GM23338 (cell line): Measurements from ENCODE around the gene LLGL1. TPM values are rescaled to one million over a fixed set of nuclear protein-coding genes. Genes with fewer than 3 reads are reported as not detected.

Experiments
- ATAC-seq: fragments of 200-7000 bp; cut with Tn5 transposase; 3 replicates; pipeline ENCODE4 v1.9.1; 2020
- DNase-seq: peaks from one replicate; pipeline ENCODE4 v3.0.0-alpha.2; 2015; ENCODE audit warnings: low spot score
- H2AFZ ChIP-seq: fragments of 200-600 bp; sonication (generic); 2 replicates; pipeline ENCODE4 v1.8.0; 2016; ENCODE audit warnings: antibody characterized with exemption, mild to moderate bottlenecking, moderate library complexity
- H3F3A ChIP-seq: fragments of 200-600 bp; sonication (generic); replicated peaks from 2 replicates; pipeline ENCODE4 v1.8.0; 2017; ENCODE audit warnings: antibody characterized with exemption, mixed run types, low read depth
- H3K27ac ChIP-seq: fragments of 200-600 bp; sonication (generic); 2 replicates; pipeline ENCODE4 v1.6.1; 2016; ENCODE audit warnings: low read depth
- H3K27me3 ChIP-seq: fragments of 200-600 bp; sonication (generic); 2 replicates; pipeline ENCODE4 v1.8.0; 2016; ENCODE audit warnings: mild to moderate bottlenecking, mixed run types, moderate library complexity; ENCODE audit not compliant: insufficient read depth
- H3K36me3 ChIP-seq: fragments of 200-600 bp; sonication (generic); 2 replicates; pipeline ENCODE4 v1.8.0; 2016; ENCODE audit warnings: mild to moderate bottlenecking; ENCODE audit not compliant: insufficient read depth
- H3K4me1 ChIP-seq: fragments of 200-600 bp; sonication (generic); 2 replicates; pipeline ENCODE4 v1.8.0; 2016; ENCODE audit warnings: mild to moderate bottlenecking, moderate library complexity; ENCODE audit not compliant: insufficient read depth
- H3K4me2 ChIP-seq: fragments of 200-600 bp; sonication (generic); 2 replicates; pipeline ENCODE4 v1.7.1; 2017; ENCODE audit warnings: mixed run types
- H3K4me3 ChIP-seq: fragments of 200-600 bp; sonication (generic); 2 replicates; pipeline ENCODE4 v1.6.1; 2016; ENCODE audit warnings: mixed run types
- H3K79me2 ChIP-seq: fragments of 200-600 bp; sonication (generic); replicated peaks from 2 replicates; pipeline ENCODE4 v1.8.0; 2017; ENCODE audit warnings: mild to moderate bottlenecking; ENCODE audit not compliant: insufficient read depth
- H3K9me2 ChIP-seq: fragments of 200-600 bp; sonication (generic); 2 replicates; pipeline ENCODE4 v1.8.0; 2017; ENCODE audit not compliant: insufficient read depth
- H4K20me1 ChIP-seq: fragments of 200-600 bp; sonication (generic); replicated peaks from 2 replicates; pipeline ENCODE4 v1.8.0; 2017; ENCODE audit warnings: mild to moderate bottlenecking; ENCODE audit not compliant: insufficient read depth
- H3K27ac Mint-ChIP-seq: 2 replicates; pipeline ENCODE4 v1.8.0; 2020; ENCODE audit warnings: inconsistent platforms, mild to moderate bottlenecking, moderate library complexity, mixed read lengths
- H3K27me3 Mint-ChIP-seq: 3 replicates; pipeline ENCODE4 v1.8.0; 2022; ENCODE audit warnings: low read depth, mild to moderate bottlenecking, moderate library complexity, mixed read lengths, inconsistent platforms; ENCODE audit not compliant: insufficient read depth, poor library complexity
- H3K36me3 Mint-ChIP-seq: 3 replicates; pipeline ENCODE4 v1.8.0; 2021; ENCODE audit warnings: low read depth, mild to moderate bottlenecking, inconsistent platforms, moderate library complexity, mixed read lengths
- H3K4me1 Mint-ChIP-seq: 3 replicates; pipeline ENCODE4 v1.8.0; 2020; ENCODE audit warnings: mild to moderate bottlenecking, inconsistent platforms, mixed read lengths
- H3K4me3 Mint-ChIP-seq: 3 replicates; pipeline ENCODE4 v1.8.0; 2021; ENCODE audit warnings: moderate library complexity, mild to moderate bottlenecking, inconsistent platforms, mixed read lengths
- H3K9me3 Mint-ChIP-seq: 3 replicates; pipeline ENCODE4 v1.8.0; 2020; ENCODE audit warnings: moderate library complexity, mild to moderate bottlenecking, inconsistent platforms, mixed read lengths
- CREB1 ChIP-seq: fragments of 250-450 bp; sonication (Bioruptor Pico); IDR thresholded peaks from 2 replicates; pipeline ENCODE4 v1.5.0; 2020; ENCODE audit warnings: low read depth, mild to moderate bottlenecking, moderate library complexity
- CTCF ChIP-seq, 2 experiments: fragments of 200-600 bp in 1 of 2; sonication (generic) in 1 of 2; conservative IDR thresholded peaks; 2 replicates each; pipeline versions ENCODE4 v1.5.1 to v1.6.1; 2016 to 2017; ENCODE audit warnings: antibody characterized with exemption in 2 of 2, low read depth in 2 of 2, mild to moderate bottlenecking in 2 of 2, moderate library complexity in 1 of 2
- ETS1 ChIP-seq: IDR thresholded peaks from 2 replicates; pipeline ENCODE4 v1.6.1; 2016; ENCODE audit warnings: antibody characterized with exemption
- EZH2 ChIP-seq: fragments of 200-600 bp; sonication (generic); IDR thresholded peaks from one replicate; pipeline ENCODE4 v1.8.0; 2017; ENCODE audit warnings: antibody characterized with exemption, mild to moderate bottlenecking, low read depth; ENCODE audit not compliant: unreplicated experiment
- EZH2phosphoT487 ChIP-seq: fragments of 200-600 bp; sonication (generic); IDR thresholded peaks from one replicate; pipeline ENCODE4 v1.8.1; 2018; ENCODE audit warnings: antibody characterized with exemption; ENCODE audit not compliant: unreplicated experiment
- JUNB ChIP-seq: IDR thresholded peaks from one replicate; pipeline ENCODE4 v1.6.1; 2016; ENCODE audit warnings: antibody characterized with exemption; ENCODE audit not compliant: unreplicated experiment
- NANOG ChIP-seq: IDR thresholded peaks from 2 replicates; pipeline ENCODE4 v1.6.1; 2016; ENCODE audit warnings: antibody characterized with exemption, borderline replicate concordance
- POLR2AphosphoS5 ChIP-seq: IDR thresholded peaks from 2 replicates; pipeline ENCODE4 v1.6.1; 2016; ENCODE audit warnings: antibody characterized with exemption, low read depth
- STAT1 ChIP-seq: IDR thresholded peaks from one replicate; pipeline ENCODE4 v1.6.1; 2016; ENCODE audit warnings: antibody characterized with exemption; ENCODE audit not compliant: unreplicated experiment
- ZNF114 ChIP-seq: fragments of 250-450 bp; sonication (Bioruptor Pico); IDR thresholded peaks from 2 replicates; pipeline ENCODE4 v1.5.0; 2020; ENCODE audit warnings: mild to moderate bottlenecking, moderate library complexity
- ZNF331 ChIP-seq: fragments of 250-450 bp; sonication (Bioruptor Pico); IDR thresholded peaks from 2 replicates; pipeline ENCODE4 v1.5.0; 2020; ENCODE audit warnings: low read depth, mild to moderate bottlenecking, moderate library complexity
- polyA plus RNA-seq: library from polyadenylated mRNA; unstranded; fragments of >200 nt; fragmentation: Nextera tagmentation; extraction: Ambion mirVana; gene quantifications from 2 replicates; pipeline ENCODE4 v1.2.1, GENCODE V29; 2016
- total RNA-seq: library from RNA; depleted of rRNA; stranded (reverse); fragments of >200 nt; shearing (Covaris generic); gene quantifications from 2 replicates; pipeline ENCODE4 v1.2.3, GENCODE V29; 2014
- TF ChIP-seq, protein P1 (sequence below): IDR thresholded peaks from one replicate; pipeline ENCODE4 v1.6.1; 2018; ENCODE audit warnings: antibody characterized with exemption; ENCODE audit not compliant: unreplicated experiment
- TF ChIP-seq, protein P2 (sequence below): fragments of 250-450 bp; sonication (Bioruptor Pico); IDR thresholded peaks from 2 replicates; pipeline ENCODE4 v1.5.0; 2020; ENCODE audit warnings: mild to moderate bottlenecking, moderate library complexity

The LLGL1 gene
- total and polyA plus RNA-seq, 2 experiments from 2014 or later = 5.9 to 129 TPM

DNA sequence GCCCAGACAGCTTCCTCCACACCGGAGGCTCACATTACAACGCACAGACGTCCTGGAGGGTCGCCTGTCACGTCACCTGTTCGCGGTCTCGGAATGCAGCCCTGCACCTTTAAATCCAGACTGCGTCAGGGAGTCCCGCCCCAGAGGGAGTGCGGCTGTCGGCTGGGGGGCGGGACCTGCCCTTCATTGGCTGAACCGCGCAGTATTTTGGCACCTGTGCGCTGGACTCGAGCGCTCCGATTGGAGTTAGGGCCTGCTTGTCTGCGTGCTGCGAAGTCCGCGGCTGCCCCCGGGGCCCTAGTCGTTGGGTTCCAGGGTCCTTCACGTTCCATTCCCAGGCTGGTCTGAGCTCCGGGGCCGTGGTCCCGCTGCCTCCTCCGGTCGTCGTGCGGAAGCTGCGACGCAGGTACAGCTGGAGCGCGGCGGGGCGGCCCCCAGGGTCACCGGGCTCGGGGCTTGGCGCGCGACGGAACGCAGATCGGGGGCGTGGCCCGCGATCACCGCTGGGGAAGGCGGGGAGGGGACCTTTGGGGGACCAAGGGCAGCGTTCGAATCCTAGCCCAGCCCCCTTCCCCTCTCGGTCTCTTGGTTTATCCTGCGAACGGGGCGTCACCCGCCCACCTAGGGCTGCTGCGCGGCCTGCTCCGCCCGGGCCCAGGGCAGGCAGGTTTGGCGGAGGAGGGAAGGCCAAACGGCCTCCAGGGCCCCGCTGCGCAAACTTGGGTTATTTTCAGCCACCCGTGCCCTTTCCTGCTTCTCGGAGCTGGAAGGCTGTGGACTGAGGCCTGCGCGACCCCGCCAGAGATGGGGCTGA lies 35.1 kb downstream of the LLGL1 start, which contains the start of gene MIEF2:
Gene MIEF2 (plus strand): TSS at position 331 of the 814 bp plus-strand sequence. CDS start 2,059 bp downstream, outside the sequence.
- peaks cover 29% of the 10 kb centered on the region for H3K4me1 Mint-ChIP-seq
- Histone ChIP-seq H3K27ac (peak within 1 kb of the TSS; percentile 94), H2AFZ (peak within 1 kb of the TSS; percentile 96), H3K4me1 (peaks cover 20% of the 10 kb centered on the region), H3K79me2 (peaks cover 31% of the 10 kb centered on the region), H3K4me2 (peak within 1 kb of the TSS; percentile 99), H3K27me3 (no peaks in the 10 kb centered on the region), H3K9me2 (no peaks in the 10 kb centered on the region), H3F3A (peaks cover 18% of the 10 kb centered on the region), H4K20me1 (no peaks in the 10 kb centered on the region; the same call in none of the 2 replicates), H3K36me3 (peaks cover 2% of the 10 kb centered on the region; the same call in 1 of the 2 replicates), H3K4me3 (peak within 1 kb of the TSS; percentile 97)
- peaks cover 18% of the 10 kb centered on the region for H3K36me3 Mint-ChIP-seq
- H3K4me3 Mint-ChIP-seq = peak within 1 kb of the TSS; percentile 81
- H3K27ac Mint-ChIP-seq = peak within 1 kb of the TSS; percentile 88
- H3K27me3 Mint-ChIP-seq = peaks cover 4% of the 10 kb centered on the region
- TF ChIP-seq, protein P1, sequence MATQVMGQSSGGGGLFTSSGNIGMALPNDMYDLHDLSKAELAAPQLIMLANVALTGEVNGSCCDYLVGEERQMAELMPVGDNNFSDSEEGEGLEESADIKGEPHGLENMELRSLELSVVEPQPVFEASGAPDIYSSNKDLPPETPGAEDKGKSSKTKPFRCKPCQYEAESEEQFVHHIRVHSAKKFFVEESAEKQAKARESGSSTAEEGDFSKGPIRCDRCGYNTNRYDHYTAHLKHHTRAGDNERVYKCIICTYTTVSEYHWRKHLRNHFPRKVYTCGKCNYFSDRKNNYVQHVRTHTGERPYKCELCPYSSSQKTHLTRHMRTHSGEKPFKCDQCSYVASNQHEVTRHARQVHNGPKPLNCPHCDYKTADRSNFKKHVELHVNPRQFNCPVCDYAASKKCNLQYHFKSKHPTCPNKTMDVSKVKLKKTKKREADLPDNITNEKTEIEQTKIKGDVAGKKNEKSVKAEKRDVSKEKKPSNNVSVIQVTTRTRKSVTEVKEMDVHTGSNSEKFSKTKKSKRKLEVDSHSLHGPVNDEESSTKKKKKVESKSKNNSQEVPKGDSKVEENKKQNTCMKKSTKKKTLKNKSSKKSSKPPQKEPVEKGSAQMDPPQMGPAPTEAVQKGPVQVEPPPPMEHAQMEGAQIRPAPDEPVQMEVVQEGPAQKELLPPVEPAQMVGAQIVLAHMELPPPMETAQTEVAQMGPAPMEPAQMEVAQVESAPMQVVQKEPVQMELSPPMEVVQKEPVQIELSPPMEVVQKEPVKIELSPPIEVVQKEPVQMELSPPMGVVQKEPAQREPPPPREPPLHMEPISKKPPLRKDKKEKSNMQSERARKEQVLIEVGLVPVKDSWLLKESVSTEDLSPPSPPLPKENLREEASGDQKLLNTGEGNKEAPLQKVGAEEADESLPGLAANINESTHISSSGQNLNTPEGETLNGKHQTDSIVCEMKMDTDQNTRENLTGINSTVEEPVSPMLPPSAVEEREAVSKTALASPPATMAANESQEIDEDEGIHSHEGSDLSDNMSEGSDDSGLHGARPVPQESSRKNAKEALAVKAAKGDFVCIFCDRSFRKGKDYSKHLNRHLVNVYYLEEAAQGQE = no peak
- TF ChIP-seq CREB1 (CRISPR knock-in tag) (peak; percentile 82), ZNF114 (CRISPR knock-in tag) (no peak), POLR2AphosphoS5 (peak; percentile 72), ZNF331 (CRISPR knock-in tag) (no peak), CTCF (conservative IDR thresholded peaks at IDR 0.05; ENCODE audit: low read depth in 2 of 2) (no peak), JUNB (no peak), EZH2 (no peak), STAT1 (no peak), EZH2phosphoT487 (no peak), NANOG (no peak), ETS1 (peak; percentile 17; the same call in 1 of the 2 replicates)
- TF ChIP-seq, protein P2, sequence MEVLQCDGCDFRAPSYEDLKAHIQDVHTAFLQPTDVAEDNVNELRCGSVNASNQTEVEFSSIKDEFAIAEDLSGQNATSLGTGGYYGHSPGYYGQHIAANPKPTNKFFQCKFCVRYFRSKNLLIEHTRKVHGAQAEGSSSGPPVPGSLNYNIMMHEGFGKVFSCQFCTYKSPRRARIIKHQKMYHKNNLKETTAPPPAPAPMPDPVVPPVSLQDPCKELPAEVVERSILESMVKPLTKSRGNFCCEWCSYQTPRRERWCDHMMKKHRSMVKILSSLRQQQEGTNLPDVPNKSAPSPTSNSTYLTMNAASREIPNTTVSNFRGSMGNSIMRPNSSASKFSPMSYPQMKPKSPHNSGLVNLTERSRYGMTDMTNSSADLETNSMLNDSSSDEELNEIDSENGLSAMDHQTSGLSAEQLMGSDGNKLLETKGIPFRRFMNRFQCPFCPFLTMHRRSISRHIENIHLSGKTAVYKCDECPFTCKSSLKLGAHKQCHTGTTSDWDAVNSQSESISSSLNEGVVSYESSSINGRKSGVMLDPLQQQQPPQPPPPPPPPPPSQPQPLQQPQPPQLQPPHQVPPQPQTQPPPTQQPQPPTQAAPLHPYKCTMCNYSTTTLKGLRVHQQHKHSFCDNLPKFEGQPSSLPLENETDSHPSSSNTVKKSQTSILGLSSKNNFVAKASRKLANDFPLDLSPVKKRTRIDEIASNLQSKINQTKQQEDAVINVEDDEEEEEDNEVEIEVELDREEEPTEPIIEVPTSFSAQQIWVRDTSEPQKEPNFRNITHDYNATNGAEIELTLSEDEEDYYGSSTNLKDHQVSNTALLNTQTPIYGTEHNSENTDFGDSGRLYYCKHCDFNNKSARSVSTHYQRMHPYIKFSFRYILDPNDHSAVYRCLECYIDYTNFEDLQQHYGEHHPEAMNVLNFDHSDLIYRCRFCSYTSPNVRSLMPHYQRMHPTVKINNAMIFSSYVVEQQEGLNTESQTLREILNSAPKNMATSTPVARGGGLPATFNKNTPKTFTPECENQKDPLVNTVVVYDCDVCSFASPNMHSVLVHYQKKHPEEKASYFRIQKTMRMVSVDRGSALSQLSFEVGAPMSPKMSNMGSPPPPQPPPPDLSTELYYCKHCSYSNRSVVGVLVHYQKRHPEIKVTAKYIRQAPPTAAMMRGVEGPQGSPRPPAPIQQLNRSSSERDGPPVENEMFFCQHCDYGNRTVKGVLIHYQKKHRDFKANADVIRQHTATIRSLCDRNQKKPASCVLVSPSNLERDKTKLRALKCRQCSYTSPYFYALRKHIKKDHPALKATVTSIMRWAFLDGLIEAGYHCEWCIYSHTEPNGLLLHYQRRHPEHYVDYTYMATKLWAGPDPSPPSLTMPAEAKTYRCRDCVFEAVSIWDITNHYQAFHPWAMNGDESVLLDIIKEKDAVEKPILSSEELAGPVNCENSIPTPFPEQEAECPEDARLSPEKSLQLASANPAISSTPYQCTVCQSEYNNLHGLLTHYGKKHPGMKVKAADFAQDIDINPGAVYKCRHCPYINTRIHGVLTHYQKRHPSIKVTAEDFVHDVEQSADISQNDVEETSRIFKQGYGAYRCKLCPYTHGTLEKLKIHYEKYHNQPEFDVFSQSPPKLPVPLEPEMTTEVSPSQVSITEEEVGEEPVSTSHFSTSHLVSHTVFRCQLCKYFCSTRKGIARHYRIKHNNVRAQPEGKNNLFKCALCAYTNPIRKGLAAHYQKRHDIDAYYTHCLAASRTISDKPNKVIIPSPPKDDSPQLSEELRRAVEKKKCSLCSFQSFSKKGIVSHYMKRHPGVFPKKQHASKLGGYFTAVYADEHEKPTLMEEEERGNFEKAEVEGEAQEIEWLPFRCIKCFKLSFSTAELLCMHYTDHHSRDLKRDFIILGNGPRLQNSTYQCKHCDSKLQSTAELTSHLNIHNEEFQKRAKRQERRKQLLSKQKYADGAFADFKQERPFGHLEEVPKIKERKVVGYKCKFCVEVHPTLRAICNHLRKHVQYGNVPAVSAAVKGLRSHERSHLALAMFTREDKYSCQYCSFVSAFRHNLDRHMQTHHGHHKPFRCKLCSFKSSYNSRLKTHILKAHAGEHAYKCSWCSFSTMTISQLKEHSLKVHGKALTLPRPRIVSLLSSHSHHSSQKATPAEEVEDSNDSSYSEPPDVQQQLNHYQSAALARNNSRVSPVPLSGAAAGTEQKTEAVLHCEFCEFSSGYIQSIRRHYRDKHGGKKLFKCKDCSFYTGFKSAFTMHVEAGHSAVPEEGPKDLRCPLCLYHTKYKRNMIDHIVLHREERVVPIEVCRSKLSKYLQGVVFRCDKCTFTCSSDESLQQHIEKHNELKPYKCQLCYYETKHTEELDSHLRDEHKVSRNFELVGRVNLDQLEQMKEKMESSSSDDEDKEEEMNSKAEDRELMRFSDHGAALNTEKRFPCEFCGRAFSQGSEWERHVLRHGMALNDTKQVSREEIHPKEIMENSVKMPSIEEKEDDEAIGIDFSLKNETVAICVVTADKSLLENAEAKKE (CRISPR knock-in tag) = no peak
- ATAC-seq = peak; percentile 78
- DNase-seq = peak; percentile 99
- no peaks in the 10 kb centered on the region for H3K9me3 Mint-ChIP-seq
